Measurements from ENCODE around the gene GXYLT1. TPM values are rescaled to one million over a fixed set of nuclear protein-coding genes. Genes with fewer than 3 reads are reported as not detected.

The GXYLT1 gene
- total and polyA plus RNA-seq, 2 of the 13 experiments (the other 11 are each of a cell fraction or from before 2014, with no cell fraction given): 7.8 to 17.0 TPM

DNA sequence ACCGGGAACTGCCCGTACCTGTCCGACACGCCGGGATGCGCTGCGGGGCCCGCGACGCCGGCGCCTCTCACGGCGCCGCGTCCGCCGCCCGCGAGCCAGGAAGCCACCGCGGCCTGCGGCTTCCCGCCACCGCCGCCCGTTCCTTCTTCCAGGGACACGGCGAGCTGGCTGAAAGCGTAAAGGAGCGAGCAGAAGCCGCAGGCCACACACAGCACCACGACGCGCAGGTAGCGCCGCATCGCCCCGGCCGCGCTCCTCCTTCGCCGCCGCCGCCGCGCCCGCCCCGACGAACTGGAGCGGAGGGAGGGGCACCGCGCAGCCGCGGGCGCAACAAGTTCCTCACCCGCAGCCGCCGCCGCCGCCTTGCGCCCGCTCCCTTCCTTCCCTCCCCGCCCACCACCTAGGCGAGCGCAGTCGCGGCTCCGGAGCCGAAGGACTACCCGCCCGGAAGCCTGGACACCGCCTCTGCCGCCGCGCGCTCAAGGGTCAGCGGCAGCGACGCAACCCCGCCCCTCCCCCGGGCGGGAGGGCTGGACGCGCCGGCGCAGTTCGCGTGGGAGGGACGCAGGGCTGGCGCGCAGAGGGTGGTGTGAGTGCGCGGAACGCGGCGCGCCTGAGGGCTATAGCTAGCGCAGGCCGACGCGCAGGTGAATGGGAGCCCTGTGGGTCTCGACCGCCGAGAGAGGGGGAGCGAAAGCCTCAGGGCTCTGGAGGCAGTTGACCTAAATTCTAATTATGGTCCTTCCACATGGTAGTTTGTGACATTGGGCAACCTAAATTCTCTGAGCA lies at the start of gene GXYLT1 (continued):
- TF ChIP-seq, protein P1, sequence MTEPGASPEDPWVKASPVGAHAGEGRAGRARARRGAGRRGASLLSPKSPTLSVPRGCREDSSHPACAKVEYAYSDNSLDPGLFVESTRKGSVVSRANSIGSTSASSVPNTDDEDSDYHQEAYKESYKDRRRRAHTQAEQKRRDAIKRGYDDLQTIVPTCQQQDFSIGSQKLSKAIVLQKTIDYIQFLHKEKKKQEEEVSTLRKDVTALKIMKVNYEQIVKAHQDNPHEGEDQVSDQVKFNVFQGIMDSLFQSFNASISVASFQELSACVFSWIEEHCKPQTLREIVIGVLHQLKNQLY (CRISPR knock-in tag; IDR thresholded peaks at IDR 0.05): peak; percentile 37; the same call in 1 of the 2 replicates
- TF ChIP-seq HMG20B (CRISPR knock-in tag; conservative IDR thresholded peaks at IDR 0.05): no peak
- peak; percentile 67 for TF ChIP-seq MED1 (CRISPR knock-in tag; IDR thresholded peaks at IDR 0.05)
- TF ChIP-seq GTF2F1 (IDR thresholded peaks at IDR 0.05; ENCODE audit: low read length): no peak
- TF ChIP-seq SATB2 (CRISPR knock-in tag; IDR thresholded peaks at IDR 0.05): peak; percentile 79; the same call in 1 of the 2 replicates
- peak; percentile 90; the same call in 1 of the 2 replicates for TF ChIP-seq ZNF546 (CRISPR knock-in tag; conservative IDR thresholded peaks at IDR 0.05)
- no peak for TF ChIP-seq BHLHE40 (IDR thresholded peaks at IDR 0.05; ENCODE audit: low read length)
- TF ChIP-seq ZNF383 (CRISPR knock-in tag; IDR thresholded peaks at IDR 0.05; ENCODE audit: borderline replicate concordance): no peak
- TF ChIP-seq ZNF362 (CRISPR knock-in tag; IDR thresholded peaks at IDR 0.05; ENCODE audit: borderline replicate concordance): peak; percentile 21; the same call in 1 of the 2 replicates
- TF ChIP-seq SMAD3 (CRISPR knock-in tag; IDR thresholded peaks at IDR 0.05): no peak
- no peak; the same call in 1 of the 2 replicates for TF ChIP-seq ZNF468 (CRISPR knock-in tag; IDR thresholded peaks at IDR 0.05)
- TF ChIP-seq TP53 (CRISPR knock-in tag; conservative IDR thresholded peaks at IDR 0.05): no peak
- TF ChIP-seq TAF1 (CRISPR knock-in tag; IDR thresholded peaks at IDR 0.05): peak; percentile 88
- no peak for TF ChIP-seq SMC3 (IDR thresholded peaks at IDR 0.05; ENCODE audit: low read length)
- TF ChIP-seq IRF1 (CRISPR knock-in tag; IDR thresholded peaks at IDR 0.05; ENCODE audit: low read depth): no peak
- TF ChIP-seq BORCS8-MEF2B (CRISPR knock-in tag; IDR thresholded peaks at IDR 0.05): peak; percentile 82
- TF ChIP-seq ZNF253 (CRISPR knock-in tag; IDR thresholded peaks at IDR 0.05; ENCODE audit: borderline replicate concordance): no peak
- TF ChIP-seq ELK4 (CRISPR knock-in tag; IDR thresholded peaks at IDR 0.05; ENCODE audit: borderline replicate concordance): no peak
- TF ChIP-seq RBM22 (optimal IDR thresholded peaks at IDR 0.05; ENCODE audit: low read length): no peak
- no peak for TF ChIP-seq CENPBD1 (CRISPR knock-in tag; IDR thresholded peaks at IDR 0.05; ENCODE audit: borderline replicate concordance, low read depth)
- peak; percentile 45; the same call in 1 of the 2 replicates for TF ChIP-seq CBFB (CRISPR knock-in tag; IDR thresholded peaks at IDR 0.05)
- TF ChIP-seq, protein P2, sequence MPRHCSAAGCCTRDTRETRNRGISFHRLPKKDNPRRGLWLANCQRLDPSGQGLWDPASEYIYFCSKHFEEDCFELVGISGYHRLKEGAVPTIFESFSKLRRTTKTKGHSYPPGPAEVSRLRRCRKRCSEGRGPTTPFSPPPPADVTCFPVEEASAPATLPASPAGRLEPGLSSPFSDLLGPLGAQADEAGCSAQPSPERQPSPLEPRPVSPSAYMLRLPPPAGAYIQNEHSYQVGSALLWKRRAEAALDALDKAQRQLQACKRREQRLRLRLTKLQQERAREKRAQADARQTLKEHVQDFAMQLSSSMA (CRISPR knock-in tag; IDR thresholded peaks at IDR 0.05): peak; percentile 57; the same call in 1 of the 2 replicates
- peak; percentile 62 for TF ChIP-seq FOXP4 (CRISPR knock-in tag; IDR thresholded peaks at IDR 0.05)

All from HepG2 (cell line).